IPS DF 4.7 (cell line): ENCODE measurements around the gene SLC6A19.
A peak's percentile ranks its signal among the peaks of the same experiment; 100 is the strongest.

Experiments
- DNase-seq: peaks from one replicate; pipeline ENCODE4 v3.0.0-alpha.2; 2013; ENCODE audit warnings: low spot score; ENCODE audit errors: extremely low read depth

The SLC6A19 gene

GRCh38 chr5:1193591-1193985 is 7.8 kb upstream of the SLC6A19 start:
- DNase-seq: no peak

- no peak for DNase-seq
Observed at GRCh38 chr5:1194378-1194777, 7.0 kb upstream of the SLC6A19 start.

GRCh38 chr5:1195439-1195838 is 6.0 kb upstream of the SLC6A19 start:
- no peak for DNase-seq

- DNase-seq: no peak
Observed at GRCh38 chr5:1195916-1196315, 5.5 kb upstream of the SLC6A19 start.

- no peak for DNase-seq
Observed at GRCh38 chr5:1196562-1196961, 4.8 kb upstream of the SLC6A19 start.

- DNase-seq: no peak
Observed at GRCh38 chr5:1197876-1198666, 3.3 kb upstream of the SLC6A19 start.

- no peak for DNase-seq
Observed at GRCh38 chr5:1199340-1199648, 2.1 kb upstream of the SLC6A19 start.

GRCh38 chr5:1199649-1200494 is 1.5 kb upstream of the SLC6A19 start:
- DNase-seq: no peak

- no peak for DNase-seq
Observed at GRCh38 chr5:1200495-1201326, 684 bp upstream of the SLC6A19 start.

GRCh38 chr5:1202026-1202797 is 817 bp downstream of the SLC6A19 start:
- no peak for DNase-seq

GRCh38 chr5:1202798-1203185 is 1.4 kb downstream of the SLC6A19 start:
- DNase-seq: no peak

GRCh38 chr5:1203311-1203967 is 2.0 kb downstream of the SLC6A19 start:
- no peak for DNase-seq

GRCh38 chr5:1203968-1204692 is 2.7 kb downstream of the SLC6A19 start:
- DNase-seq: no peak

GRCh38 chr5:1204693-1205242 is 3.4 kb downstream of the SLC6A19 start:
- DNase-seq: peak; percentile 36

- no peak for DNase-seq
Observed at GRCh38 chr5:1205255-1206180, 4.1 kb downstream of the SLC6A19 start.

- no peak for DNase-seq
Observed at GRCh38 chr5:1206521-1207412, 5.4 kb downstream of the SLC6A19 start.

GRCh38 chr5:1207555-1207954 is 6.2 kb downstream of the SLC6A19 start:
- no peak for DNase-seq
